A549 (cell line): Measurements from ENCODE around the gene LGALS3BP. TPM values are rescaled to one million over a fixed set of nuclear protein-coding genes. Genes with fewer than 3 reads are reported as not detected.

Experiments
- ATAC-seq, 2 experiments: fragments of 200-7000 bp in 1 of 2; fragments of >200 bp in 1 of 2; cut with Nextera tagmentation in 1 of 2; cut with Tn5 transposase in 1 of 2; 3 replicates each; pipeline versions ENCODE4 v1.8.0 to v1.9.1; 2018 to 2020; ENCODE audit warnings: mild to moderate bottlenecking in 1 of 2, moderate library complexity in 1 of 2
- CTCF ChIA-PET: fragments of 300-600 bp; sonication (Branson Sonifier 250); formaldehyde crosslinking; extraction: SDS; loops from one replicate; lab custom pipeline; 2021; ENCODE audit warnings: antibody characterized with exemption, inconsistent platforms; lab: Yijun Ruan, JAX
- POLR2A ChIA-PET: fragments of 350-600 bp; formaldehyde crosslinking; extraction: SDS; loops from one replicate; lab custom pipeline; 2021; ENCODE audit warnings: antibody characterized with exemption, inconsistent platforms; lab: Yijun Ruan, JAX
- DNase-seq, 2 experiments: peaks; one replicate each; pipeline versions ENCODE4 v3.0.0 to v3.0.0-alpha.2; 2011 to 2016; ENCODE audit warnings: low read depth in 1 of 2, low spot score in 1 of 2
- FAIRE-seq: peaks from 2 replicates; lab custom pipeline; 2011; peaks lifted over from hg19 to GRCh38; lab: Jason Lieb, UNC
- H3K27ac ChIP-seq, 2 experiments: fragments of >200 bp; sonication (Bioruptor Twin); formaldehyde crosslinking; 3 replicates each; pipeline ENCODE4 v1.5.1; 2016 to 2017
- H3K4me1 ChIP-seq: fragments of >200 bp; sonication (Bioruptor Twin); formaldehyde crosslinking; 3 replicates; pipeline ENCODE4 v1.6.1; 2016
- H3K4me2 ChIP-seq: fragments of >200 bp; sonication (Bioruptor Twin); formaldehyde crosslinking; 3 replicates; pipeline ENCODE4 v1.6.1; 2016
- H3K4me3 ChIP-seq: fragments of >200 bp; sonication (Bioruptor Twin); formaldehyde crosslinking; 3 replicates; pipeline ENCODE4 v1.5.1; 2016
- H3K9me3 ChIP-seq: fragments of >200 bp; sonication (Bioruptor Twin); formaldehyde crosslinking; 3 replicates; pipeline ENCODE4 v1.6.1; 2016
- CBX8 ChIP-seq: fragments of 200-600 bp; sonication (generic); IDR thresholded peaks from 2 replicates; pipeline ENCODE4 v1.6.1; 2016
- CHD4 ChIP-seq: fragments of 200-600 bp; sonication (generic); IDR thresholded peaks from 2 replicates; pipeline ENCODE4 v1.6.1; 2016; ENCODE audit warnings: antibody characterized with exemption, mild to moderate bottlenecking, borderline replicate concordance
- EP300 ChIP-seq, 2 experiments: fragments of >200 bp; sonication (Bioruptor Twin); formaldehyde crosslinking; IDR thresholded peaks; 2 replicates in 1 of 2; 3 replicates in 1 of 2; pipeline ENCODE4 v1.6.1; 2016 to 2017
- HDAC2 ChIP-seq: fragments of 200-600 bp; sonication (generic); IDR thresholded peaks from 2 replicates; pipeline ENCODE4 v1.6.1; 2016
- HEYL ChIP-seq: fragments of 250-450 bp; sonication (Bioruptor Pico); IDR thresholded peaks from 2 replicates; pipeline ENCODE4 v1.8.0; 2021; ENCODE audit warnings: mild to moderate bottlenecking, moderate library complexity
- JUN ChIP-seq, 2 experiments: fragments of >200 bp; sonication (Bioruptor Twin); formaldehyde crosslinking; IDR thresholded peaks; 2 replicates in 1 of 2; 3 replicates in 1 of 2; pipeline ENCODE4 v1.6.1; 2016 to 2017
- KDM1A ChIP-seq: fragments of 200-600 bp; sonication (generic); IDR thresholded peaks from 2 replicates; pipeline ENCODE4 v1.6.1; 2016; ENCODE audit warnings: low read depth, mild to moderate bottlenecking
- PHF8 ChIP-seq: fragments of 200-600 bp; sonication (generic); IDR thresholded peaks from 2 replicates; pipeline ENCODE4 v1.6.1; 2016; ENCODE audit warnings: low read depth, mild to moderate bottlenecking, antibody characterized with exemption, moderate library complexity, borderline replicate concordance
- POLR2A ChIP-seq: IDR thresholded peaks from 2 replicates; pipeline ENCODE4 v1.6.1; 2012; ENCODE audit warnings: mild to moderate bottlenecking, low read length
- RARB ChIP-seq: fragments of 250-450 bp; sonication (Bioruptor Pico); IDR thresholded peaks from 2 replicates; pipeline ENCODE4 v1.8.0; 2021; ENCODE audit warnings: mild to moderate bottlenecking, moderate library complexity
- RCOR1 ChIP-seq: fragments of 150-350 bp; IDR thresholded peaks from 2 replicates; pipeline ENCODE4 v1.6.1; 2014; ENCODE audit warnings: antibody characterized with exemption, low read length, low read depth
- RNF2 ChIP-seq: fragments of 200-600 bp; sonication (generic); IDR thresholded peaks from 2 replicates; pipeline ENCODE4 v1.6.1; 2016; ENCODE audit warnings: low read depth, mild to moderate bottlenecking, antibody characterized with exemption, moderate library complexity, borderline replicate concordance
- ZC3H11A ChIP-seq: fragments of 450-650 bp; IDR thresholded peaks from 2 replicates; pipeline ENCODE4 v1.6.1; 2014; ENCODE audit warnings: antibody characterized with exemption, mild to moderate bottlenecking
- ZFP36 ChIP-seq: fragments of 450-650 bp; IDR thresholded peaks from 2 replicates; pipeline ENCODE4 v1.6.1; 2014; ENCODE audit warnings: borderline replicate concordance; ENCODE audit not compliant: partially characterized antibody
- whole genome bisulfite sequencing: methylation state at CpG from one replicate; pipeline ENCODE4 v1.1.6; 2017; ENCODE audit errors: missing lambda C conversion rate; 5-methylcytosine and 5-hydroxymethylcytosine counted together
- polyA plus RNA-seq, 4 experiments: library from polyadenylated mRNA; depleted of rRNA in 3 of 4; stranded (reverse); fragments of >200 nt; fragmentation: RNase III in 1 of 4; extraction: RNeasy Plus Mini Kit Qiagen cat#74134 plus additional on column Dnase treatment in 1 of 4; gene quantifications; 2 replicates in 3 of 4; 3 replicates in 1 of 4; pipeline ENCODE4 v1.2.3, GENCODE V29; 2011 to 2017
- TF ChIP-seq, protein P1 (sequence below): fragments of 200-600 bp; sonication (generic); IDR thresholded peaks from 2 replicates; pipeline ENCODE4 v1.6.1; 2016; ENCODE audit warnings: antibody characterized with exemption, mild to moderate bottlenecking, moderate library complexity
- TF ChIP-seq, protein P2 (sequence below): IDR thresholded peaks from 2 replicates; pipeline ENCODE4 v1.6.1; 2012
- TF ChIP-seq, protein P3 (sequence below): fragments of >200 bp; sonication (Bioruptor Twin); formaldehyde crosslinking; IDR thresholded peaks from 3 replicates; pipeline ENCODE4 v1.5.1; 2016
- TF ChIP-seq, protein P4 (sequence below): IDR thresholded peaks from 2 replicates; pipeline ENCODE4 v1.6.1; 2012
- TF ChIP-seq, protein P5 (sequence below): fragments of 250-450 bp; sonication (Bioruptor Pico); IDR thresholded peaks from 2 replicates; pipeline ENCODE4 v1.5.0; 2020; ENCODE audit warnings: low read depth, mild to moderate bottlenecking, moderate library complexity
- TF ChIP-seq, protein P6 (sequence below): fragments of 150-350 bp; IDR thresholded peaks from 2 replicates; pipeline ENCODE4 v1.6.1; 2014; ENCODE audit warnings: low read depth, mild to moderate bottlenecking, low read length

Gene LGALS3BP
- polyA plus RNA-seq, 2 of the 4 experiments (the other 2 are of a cell fraction) = 28.3 to 60.0 TPM

DNA sequence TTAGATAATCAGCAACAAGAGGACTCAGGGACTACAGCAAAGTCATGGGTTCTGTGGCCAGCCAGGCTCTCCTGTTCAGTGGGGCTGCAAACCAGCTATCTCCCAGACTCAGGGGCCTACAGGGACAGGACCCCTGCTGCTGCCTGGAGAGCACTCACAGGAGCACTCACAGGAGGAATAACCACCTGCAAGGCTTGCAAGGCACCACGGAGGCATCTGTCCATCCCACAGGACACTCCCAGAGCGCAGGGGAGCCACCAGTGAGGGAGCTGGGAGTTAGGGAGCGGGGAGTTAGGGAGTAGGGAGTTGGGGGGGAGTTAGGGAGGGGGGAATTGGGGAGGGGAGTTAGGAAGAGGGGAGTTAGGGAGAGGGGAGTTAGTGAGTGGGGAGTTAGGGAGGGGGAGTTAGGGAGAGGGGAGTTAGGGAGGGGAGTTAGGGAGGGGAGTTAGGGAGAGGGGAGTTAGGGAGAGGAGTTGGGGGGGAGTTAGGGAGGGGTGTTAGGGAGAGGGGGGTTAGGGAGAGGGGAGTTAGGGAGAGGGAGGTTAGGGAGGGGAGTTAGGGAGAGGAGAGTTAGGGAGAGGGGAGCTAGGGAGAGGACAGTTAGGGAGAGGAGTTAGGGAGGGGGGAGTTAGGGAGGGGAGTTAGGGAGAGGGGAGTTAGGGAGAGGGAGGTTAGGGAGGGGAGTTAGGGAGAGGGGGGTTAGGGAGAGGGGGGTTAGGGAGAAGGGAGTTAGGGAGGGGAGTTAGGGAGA is 24.1 kb upstream of the LGALS3BP start:
- Histone ChIP-seq H3K4me2 (no peak overlapping the region), H3K9me3 (no peaks in the 10 kb centered on the region), H3K4me3 (no peak overlapping the region), H3K4me1 (peaks cover 25% of the 10 kb centered on the region), H3K27ac (no peak overlapping the region)
- TF ChIP-seq PHF8 = no peak
- TF ChIP-seq, protein P1, sequence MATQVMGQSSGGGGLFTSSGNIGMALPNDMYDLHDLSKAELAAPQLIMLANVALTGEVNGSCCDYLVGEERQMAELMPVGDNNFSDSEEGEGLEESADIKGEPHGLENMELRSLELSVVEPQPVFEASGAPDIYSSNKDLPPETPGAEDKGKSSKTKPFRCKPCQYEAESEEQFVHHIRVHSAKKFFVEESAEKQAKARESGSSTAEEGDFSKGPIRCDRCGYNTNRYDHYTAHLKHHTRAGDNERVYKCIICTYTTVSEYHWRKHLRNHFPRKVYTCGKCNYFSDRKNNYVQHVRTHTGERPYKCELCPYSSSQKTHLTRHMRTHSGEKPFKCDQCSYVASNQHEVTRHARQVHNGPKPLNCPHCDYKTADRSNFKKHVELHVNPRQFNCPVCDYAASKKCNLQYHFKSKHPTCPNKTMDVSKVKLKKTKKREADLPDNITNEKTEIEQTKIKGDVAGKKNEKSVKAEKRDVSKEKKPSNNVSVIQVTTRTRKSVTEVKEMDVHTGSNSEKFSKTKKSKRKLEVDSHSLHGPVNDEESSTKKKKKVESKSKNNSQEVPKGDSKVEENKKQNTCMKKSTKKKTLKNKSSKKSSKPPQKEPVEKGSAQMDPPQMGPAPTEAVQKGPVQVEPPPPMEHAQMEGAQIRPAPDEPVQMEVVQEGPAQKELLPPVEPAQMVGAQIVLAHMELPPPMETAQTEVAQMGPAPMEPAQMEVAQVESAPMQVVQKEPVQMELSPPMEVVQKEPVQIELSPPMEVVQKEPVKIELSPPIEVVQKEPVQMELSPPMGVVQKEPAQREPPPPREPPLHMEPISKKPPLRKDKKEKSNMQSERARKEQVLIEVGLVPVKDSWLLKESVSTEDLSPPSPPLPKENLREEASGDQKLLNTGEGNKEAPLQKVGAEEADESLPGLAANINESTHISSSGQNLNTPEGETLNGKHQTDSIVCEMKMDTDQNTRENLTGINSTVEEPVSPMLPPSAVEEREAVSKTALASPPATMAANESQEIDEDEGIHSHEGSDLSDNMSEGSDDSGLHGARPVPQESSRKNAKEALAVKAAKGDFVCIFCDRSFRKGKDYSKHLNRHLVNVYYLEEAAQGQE = no peak
- no peak for TF ChIP-seq CHD4
- no peak for TF ChIP-seq EP300 (IDR thresholded peaks at IDR 0.05)
- TF ChIP-seq RARB (CRISPR knock-in tag) = no peak
- TF ChIP-seq, protein P2, sequence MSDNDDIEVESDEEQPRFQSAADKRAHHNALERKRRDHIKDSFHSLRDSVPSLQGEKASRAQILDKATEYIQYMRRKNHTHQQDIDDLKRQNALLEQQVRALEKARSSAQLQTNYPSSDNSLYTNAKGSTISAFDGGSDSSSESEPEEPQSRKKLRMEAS = no peak
- TF ChIP-seq, protein P3, sequence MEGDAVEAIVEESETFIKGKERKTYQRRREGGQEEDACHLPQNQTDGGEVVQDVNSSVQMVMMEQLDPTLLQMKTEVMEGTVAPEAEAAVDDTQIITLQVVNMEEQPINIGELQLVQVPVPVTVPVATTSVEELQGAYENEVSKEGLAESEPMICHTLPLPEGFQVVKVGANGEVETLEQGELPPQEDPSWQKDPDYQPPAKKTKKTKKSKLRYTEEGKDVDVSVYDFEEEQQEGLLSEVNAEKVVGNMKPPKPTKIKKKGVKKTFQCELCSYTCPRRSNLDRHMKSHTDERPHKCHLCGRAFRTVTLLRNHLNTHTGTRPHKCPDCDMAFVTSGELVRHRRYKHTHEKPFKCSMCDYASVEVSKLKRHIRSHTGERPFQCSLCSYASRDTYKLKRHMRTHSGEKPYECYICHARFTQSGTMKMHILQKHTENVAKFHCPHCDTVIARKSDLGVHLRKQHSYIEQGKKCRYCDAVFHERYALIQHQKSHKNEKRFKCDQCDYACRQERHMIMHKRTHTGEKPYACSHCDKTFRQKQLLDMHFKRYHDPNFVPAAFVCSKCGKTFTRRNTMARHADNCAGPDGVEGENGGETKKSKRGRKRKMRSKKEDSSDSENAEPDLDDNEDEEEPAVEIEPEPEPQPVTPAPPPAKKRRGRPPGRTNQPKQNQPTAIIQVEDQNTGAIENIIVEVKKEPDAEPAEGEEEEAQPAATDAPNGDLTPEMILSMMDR = no peak
- no peak for TF ChIP-seq POLR2A
- TF ChIP-seq RCOR1 = no peak
- TF ChIP-seq, protein P4, sequence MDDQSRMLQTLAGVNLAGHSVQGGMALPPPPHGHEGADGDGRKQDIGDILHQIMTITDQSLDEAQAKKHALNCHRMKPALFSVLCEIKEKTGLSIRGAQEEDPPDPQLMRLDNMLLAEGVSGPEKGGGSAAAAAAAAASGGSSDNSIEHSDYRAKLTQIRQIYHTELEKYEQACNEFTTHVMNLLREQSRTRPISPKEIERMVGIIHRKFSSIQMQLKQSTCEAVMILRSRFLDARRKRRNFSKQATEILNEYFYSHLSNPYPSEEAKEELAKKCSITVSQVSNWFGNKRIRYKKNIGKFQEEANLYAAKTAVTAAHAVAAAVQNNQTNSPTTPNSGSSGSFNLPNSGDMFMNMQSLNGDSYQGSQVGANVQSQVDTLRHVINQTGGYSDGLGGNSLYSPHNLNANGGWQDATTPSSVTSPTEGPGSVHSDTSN = no peak
- TF ChIP-seq RNF2 = no peak
- TF ChIP-seq, protein P5, sequence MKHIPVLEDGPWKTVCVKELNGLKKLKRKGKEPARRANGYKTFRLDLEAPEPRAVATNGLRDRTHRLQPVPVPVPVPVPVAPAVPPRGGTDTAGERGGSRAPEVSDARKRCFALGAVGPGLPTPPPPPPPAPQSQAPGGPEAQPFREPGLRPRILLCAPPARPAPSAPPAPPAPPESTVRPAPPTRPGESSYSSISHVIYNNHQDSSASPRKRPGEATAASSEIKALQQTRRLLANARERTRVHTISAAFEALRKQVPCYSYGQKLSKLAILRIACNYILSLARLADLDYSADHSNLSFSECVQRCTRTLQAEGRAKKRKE = no peak
- TF ChIP-seq HEYL (CRISPR knock-in tag) = no peak
- no peak for ATAC-seq
- WGBS = 64% methylated on average over 3 of the region's 3 CpGs
- CTCF ChIA-PET = interaction anchor here (0.9 to 5.6 kb wide), 5 partner anchors 9 to 388 kb away, joined by 3 to 35 read pairs (median 5); no protein-coding TSS in a partner anchor
- no peak for DNase-seq
- no peak for FAIRE-seq
- POLR2A ChIA-PET = no interaction called here

DNA sequence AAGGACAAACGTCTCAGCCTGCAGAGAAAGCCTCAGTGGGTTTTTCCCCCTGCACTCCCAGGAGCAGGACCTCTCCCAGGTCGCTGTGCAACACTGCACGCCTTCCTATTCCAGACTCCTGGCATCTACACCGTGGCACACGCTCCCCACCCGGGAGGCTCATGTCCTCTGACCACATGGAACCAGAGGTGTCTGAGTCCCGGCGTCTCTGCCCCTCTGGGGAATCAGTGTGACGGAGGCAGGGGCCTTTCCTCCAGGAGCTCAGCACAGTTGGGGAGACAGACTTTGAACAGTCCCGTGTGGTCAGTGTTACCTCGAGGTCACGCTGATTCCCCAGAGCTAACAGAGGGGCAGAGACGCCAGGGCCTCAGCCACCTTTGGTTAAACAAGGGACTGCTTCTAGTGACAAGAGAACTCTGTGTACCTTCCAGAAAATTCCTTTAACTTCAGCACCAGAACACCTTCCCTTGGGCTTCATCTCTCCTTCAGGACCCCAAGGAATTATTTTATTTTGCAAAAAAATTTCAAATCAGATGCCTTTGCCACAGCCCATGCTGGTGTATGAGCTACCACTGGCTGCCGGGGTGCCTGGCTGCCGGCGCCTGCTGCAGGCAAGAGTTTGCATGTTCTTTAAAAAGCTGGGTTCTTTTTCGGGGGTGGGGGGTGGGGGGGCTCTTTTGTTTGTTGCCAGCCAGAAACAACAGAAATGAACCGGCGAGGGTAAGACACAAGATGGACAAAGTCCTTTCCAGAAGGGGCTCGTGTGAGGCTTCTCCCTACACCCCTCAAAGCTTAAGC is 23.3 kb upstream of the LGALS3BP start:
- DNase-seq = no peak
- TF ChIP-seq ZFP36 (no peak), JUN (IDR thresholded peaks at IDR 0.05) (no peak), KDM1A (no peak), CBX8 (no peak), ZC3H11A (no peak), HDAC2 (no peak)
- TF ChIP-seq, protein P6, sequence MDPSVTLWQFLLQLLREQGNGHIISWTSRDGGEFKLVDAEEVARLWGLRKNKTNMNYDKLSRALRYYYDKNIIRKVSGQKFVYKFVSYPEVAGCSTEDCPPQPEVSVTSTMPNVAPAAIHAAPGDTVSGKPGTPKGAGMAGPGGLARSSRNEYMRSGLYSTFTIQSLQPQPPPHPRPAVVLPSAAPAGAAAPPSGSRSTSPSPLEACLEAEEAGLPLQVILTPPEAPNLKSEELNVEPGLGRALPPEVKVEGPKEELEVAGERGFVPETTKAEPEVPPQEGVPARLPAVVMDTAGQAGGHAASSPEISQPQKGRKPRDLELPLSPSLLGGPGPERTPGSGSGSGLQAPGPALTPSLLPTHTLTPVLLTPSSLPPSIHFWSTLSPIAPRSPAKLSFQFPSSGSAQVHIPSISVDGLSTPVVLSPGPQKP = no peak
- TF ChIP-seq, all 56 proteins: peak for 0
- 87% methylated on average over 20 of the region's 20 CpGs for WGBS
- no peak for FAIRE-seq
- ChIA-PET POLR2A (no interaction called here), CTCF (interaction anchor here (0.9 to 5.6 kb wide), 6 partner anchors 8 to 389 kb away, joined by 3 to 35 read pairs (median 4); no protein-coding TSS in a partner anchor)
- no peak overlapping the region for H3K4me3 ChIP-seq
- H3K4me1 ChIP-seq = peaks cover 17% of the 10 kb centered on the region; the same call in 2 of the 3 replicates
- no peak for ATAC-seq
- H3K4me2 ChIP-seq = no peak overlapping the region
- H3K27ac ChIP-seq = no peak overlapping the region
- no peaks in the 10 kb centered on the region for H3K9me3 ChIP-seq
